GM23338 (cell line): Measurements from ENCODE around the gene HAUS5. TPM values are rescaled to one million over a fixed set of nuclear protein-coding genes. Genes with fewer than 3 reads are reported as not detected.

ENCODE experiments used
- ATAC-seq: fragments of 200-7000 bp; cut with Tn5 transposase; 3 replicates; pipeline ENCODE4 v1.9.1; 2020
- DNase-seq: peaks from one replicate; pipeline ENCODE4 v3.0.0-alpha.2; 2015; ENCODE audit warnings: low spot score
- H2AFZ ChIP-seq: fragments of 200-600 bp; sonication (generic); 2 replicates; pipeline ENCODE4 v1.8.0; 2016; ENCODE audit warnings: antibody characterized with exemption, mild to moderate bottlenecking, moderate library complexity
- H3F3A ChIP-seq: fragments of 200-600 bp; sonication (generic); replicated peaks from 2 replicates; pipeline ENCODE4 v1.8.0; 2017; ENCODE audit warnings: antibody characterized with exemption, mixed run types, low read depth
- H3K27ac ChIP-seq: fragments of 200-600 bp; sonication (generic); 2 replicates; pipeline ENCODE4 v1.6.1; 2016; ENCODE audit warnings: low read depth
- H3K27me3 ChIP-seq: fragments of 200-600 bp; sonication (generic); 2 replicates; pipeline ENCODE4 v1.8.0; 2016; ENCODE audit warnings: mild to moderate bottlenecking, mixed run types, moderate library complexity; ENCODE audit not compliant: insufficient read depth
- H3K36me3 ChIP-seq: fragments of 200-600 bp; sonication (generic); 2 replicates; pipeline ENCODE4 v1.8.0; 2016; ENCODE audit warnings: mild to moderate bottlenecking; ENCODE audit not compliant: insufficient read depth
- H3K4me1 ChIP-seq: fragments of 200-600 bp; sonication (generic); 2 replicates; pipeline ENCODE4 v1.8.0; 2016; ENCODE audit warnings: mild to moderate bottlenecking, moderate library complexity; ENCODE audit not compliant: insufficient read depth
- H3K4me2 ChIP-seq: fragments of 200-600 bp; sonication (generic); 2 replicates; pipeline ENCODE4 v1.7.1; 2017; ENCODE audit warnings: mixed run types
- H3K4me3 ChIP-seq: fragments of 200-600 bp; sonication (generic); 2 replicates; pipeline ENCODE4 v1.6.1; 2016; ENCODE audit warnings: mixed run types
- H3K79me2 ChIP-seq: fragments of 200-600 bp; sonication (generic); replicated peaks from 2 replicates; pipeline ENCODE4 v1.8.0; 2017; ENCODE audit warnings: mild to moderate bottlenecking; ENCODE audit not compliant: insufficient read depth
- H3K9me2 ChIP-seq: fragments of 200-600 bp; sonication (generic); 2 replicates; pipeline ENCODE4 v1.8.0; 2017; ENCODE audit not compliant: insufficient read depth
- H4K20me1 ChIP-seq: fragments of 200-600 bp; sonication (generic); replicated peaks from 2 replicates; pipeline ENCODE4 v1.8.0; 2017; ENCODE audit warnings: mild to moderate bottlenecking; ENCODE audit not compliant: insufficient read depth
- H3K27ac Mint-ChIP-seq: 2 replicates; pipeline ENCODE4 v1.8.0; 2020; ENCODE audit warnings: inconsistent platforms, mild to moderate bottlenecking, moderate library complexity, mixed read lengths
- H3K27me3 Mint-ChIP-seq: 3 replicates; pipeline ENCODE4 v1.8.0; 2022; ENCODE audit warnings: low read depth, mild to moderate bottlenecking, moderate library complexity, mixed read lengths, inconsistent platforms; ENCODE audit not compliant: insufficient read depth, poor library complexity
- H3K36me3 Mint-ChIP-seq: 3 replicates; pipeline ENCODE4 v1.8.0; 2021; ENCODE audit warnings: low read depth, mild to moderate bottlenecking, inconsistent platforms, moderate library complexity, mixed read lengths
- H3K4me1 Mint-ChIP-seq: 3 replicates; pipeline ENCODE4 v1.8.0; 2020; ENCODE audit warnings: mild to moderate bottlenecking, inconsistent platforms, mixed read lengths
- H3K4me3 Mint-ChIP-seq: 3 replicates; pipeline ENCODE4 v1.8.0; 2021; ENCODE audit warnings: moderate library complexity, mild to moderate bottlenecking, inconsistent platforms, mixed read lengths
- H3K9me3 Mint-ChIP-seq: 3 replicates; pipeline ENCODE4 v1.8.0; 2020; ENCODE audit warnings: moderate library complexity, mild to moderate bottlenecking, inconsistent platforms, mixed read lengths
- CREB1 ChIP-seq: fragments of 250-450 bp; sonication (Bioruptor Pico); IDR thresholded peaks from 2 replicates; pipeline ENCODE4 v1.5.0; 2020; ENCODE audit warnings: low read depth, mild to moderate bottlenecking, moderate library complexity
- CTCF ChIP-seq, 2 experiments: fragments of 200-600 bp in 1 of 2; sonication (generic) in 1 of 2; conservative IDR thresholded peaks; 2 replicates each; pipeline versions ENCODE4 v1.5.1 to v1.6.1; 2016 to 2017; ENCODE audit warnings: antibody characterized with exemption in 2 of 2, low read depth in 2 of 2, mild to moderate bottlenecking in 2 of 2, moderate library complexity in 1 of 2
- ETS1 ChIP-seq: IDR thresholded peaks from 2 replicates; pipeline ENCODE4 v1.6.1; 2016; ENCODE audit warnings: antibody characterized with exemption
- EZH2 ChIP-seq: fragments of 200-600 bp; sonication (generic); IDR thresholded peaks from one replicate; pipeline ENCODE4 v1.8.0; 2017; ENCODE audit warnings: antibody characterized with exemption, mild to moderate bottlenecking, low read depth; ENCODE audit not compliant: unreplicated experiment
- EZH2phosphoT487 ChIP-seq: fragments of 200-600 bp; sonication (generic); IDR thresholded peaks from one replicate; pipeline ENCODE4 v1.8.1; 2018; ENCODE audit warnings: antibody characterized with exemption; ENCODE audit not compliant: unreplicated experiment
- JUNB ChIP-seq: IDR thresholded peaks from one replicate; pipeline ENCODE4 v1.6.1; 2016; ENCODE audit warnings: antibody characterized with exemption; ENCODE audit not compliant: unreplicated experiment
- NANOG ChIP-seq: IDR thresholded peaks from 2 replicates; pipeline ENCODE4 v1.6.1; 2016; ENCODE audit warnings: antibody characterized with exemption, borderline replicate concordance
- POLR2AphosphoS5 ChIP-seq: IDR thresholded peaks from 2 replicates; pipeline ENCODE4 v1.6.1; 2016; ENCODE audit warnings: antibody characterized with exemption, low read depth
- STAT1 ChIP-seq: IDR thresholded peaks from one replicate; pipeline ENCODE4 v1.6.1; 2016; ENCODE audit warnings: antibody characterized with exemption; ENCODE audit not compliant: unreplicated experiment
- ZNF114 ChIP-seq: fragments of 250-450 bp; sonication (Bioruptor Pico); IDR thresholded peaks from 2 replicates; pipeline ENCODE4 v1.5.0; 2020; ENCODE audit warnings: mild to moderate bottlenecking, moderate library complexity
- ZNF331 ChIP-seq: fragments of 250-450 bp; sonication (Bioruptor Pico); IDR thresholded peaks from 2 replicates; pipeline ENCODE4 v1.5.0; 2020; ENCODE audit warnings: low read depth, mild to moderate bottlenecking, moderate library complexity
- ZNF462 ChIP-seq: fragments of 250-450 bp; sonication (Bioruptor Pico); IDR thresholded peaks from 2 replicates; pipeline ENCODE4 v1.5.0; 2020; ENCODE audit warnings: mild to moderate bottlenecking, moderate library complexity
- polyA plus RNA-seq: library from polyadenylated mRNA; unstranded; fragments of >200 nt; fragmentation: Nextera tagmentation; extraction: Ambion mirVana; gene quantifications from 2 replicates; pipeline ENCODE4 v1.2.1, GENCODE V29; 2016
- total RNA-seq: library from RNA; depleted of rRNA; stranded (reverse); fragments of >200 nt; shearing (Covaris generic); gene quantifications from 2 replicates; pipeline ENCODE4 v1.2.3, GENCODE V29; 2014

HAUS5 gene
- total and polyA plus RNA-seq, 2 experiments from 2014 or later: 21.9 to 23.2 TPM

- H3K4me1 ChIP-seq: no peaks in the 10 kb centered on the region
- no peaks in the 10 kb centered on the region for H3K9me2 ChIP-seq
- no peaks in the 10 kb centered on the region for H3K36me3 ChIP-seq
- no peak for TF ChIP-seq EZH2
- TF ChIP-seq NANOG: no peak
- H2AFZ ChIP-seq: no peak overlapping the region
- H3K36me3 Mint-ChIP-seq: no peaks in the 10 kb centered on the region
- DNase-seq (peak; percentile 61), ATAC-seq (peak; percentile 79)
- H3K27ac ChIP-seq: no peak overlapping the region
- H4K20me1 ChIP-seq: no peaks in the 10 kb centered on the region; the same call in 1 of the 2 replicates
- H3K9me3 Mint-ChIP-seq: no peaks in the 10 kb centered on the region; the same call in 2 of the 3 replicates
- no peaks in the 10 kb centered on the region for H3K4me1 Mint-ChIP-seq
- no peaks in the 10 kb centered on the region for H3K27me3 ChIP-seq
- H3K4me3 Mint-ChIP-seq: no peak overlapping the region; the same call in 2 of the 3 replicates
- H3K27ac Mint-ChIP-seq: no peak overlapping the region
- no peaks in the 10 kb centered on the region for H3F3A ChIP-seq
- H3K4me3 ChIP-seq: no peak overlapping the region
- no peak overlapping the region for H3K4me2 ChIP-seq
- peaks cover 11% of the 10 kb centered on the region for H3K27me3 Mint-ChIP-seq
- no peaks in the 10 kb centered on the region for H3K79me2 ChIP-seq
Measured at GRCh38 chr19:35596366-35596999, 16.1 kb upstream of the HAUS5 start.

- no peaks in the 10 kb centered on the region for H3F3A ChIP-seq
- no peak overlapping the region for H3K4me3 Mint-ChIP-seq
- H3K9me2 ChIP-seq: no peaks in the 10 kb centered on the region
- H3K36me3 Mint-ChIP-seq: no peaks in the 10 kb centered on the region
- ATAC-seq (no peak), DNase-seq (no peak)
- no peak overlapping the region for H2AFZ ChIP-seq
- H3K4me1 ChIP-seq: no peaks in the 10 kb centered on the region
- H3K27ac ChIP-seq: no peak overlapping the region
- peaks cover 7% of the 10 kb centered on the region for H3K27me3 Mint-ChIP-seq
- no peaks in the 10 kb centered on the region; the same call in 1 of the 2 replicates for H4K20me1 ChIP-seq
- no peak overlapping the region for H3K27ac Mint-ChIP-seq
- H3K9me3 Mint-ChIP-seq: peaks cover 17% of the 10 kb centered on the region
- no peak overlapping the region for H3K4me2 ChIP-seq
- H3K4me1 Mint-ChIP-seq: 0 out of 3 replicates have a peak, but pooled peaks cover 5% of the 10 kb centered on the region
- H3K4me3 ChIP-seq: no peak overlapping the region
- no peaks in the 10 kb centered on the region for H3K79me2 ChIP-seq
- no peaks in the 10 kb centered on the region for H3K27me3 ChIP-seq
- no peaks in the 10 kb centered on the region; the same call in none of the 2 replicates for H3K36me3 ChIP-seq
- TF ChIP-seq ZNF114 (CRISPR knock-in tag): no peak
- TF ChIP-seq ZNF331 (CRISPR knock-in tag): no peak
- TF ChIP-seq JUNB: no peak
- TF ChIP-seq ZNF462 (CRISPR knock-in tag): no peak
- TF ChIP-seq NANOG: no peak
- no peak for TF ChIP-seq CTCF (conservative IDR thresholded peaks at IDR 0.05; ENCODE audit: low read depth in 2 of 2)
- no peak for TF ChIP-seq POLR2AphosphoS5
- no peak for TF ChIP-seq EZH2
- no peak for TF ChIP-seq ETS1
- no peak for TF ChIP-seq EZH2phosphoT487
- TF ChIP-seq CREB1 (CRISPR knock-in tag): no peak
- no peak for TF ChIP-seq STAT1
Measured at GRCh38 chr19:35601971-35602370, 10.6 kb upstream of the HAUS5 start.
